ENCODE results near the gene BAIAP2L2. TPM values are rescaled to one million over a fixed set of nuclear protein-coding genes. Genes with fewer than 3 reads are reported as not detected.

The BAIAP2L2 gene
- total RNA-seq, 1 donor from 2014 or later: 0.64 TPM

DNA sequence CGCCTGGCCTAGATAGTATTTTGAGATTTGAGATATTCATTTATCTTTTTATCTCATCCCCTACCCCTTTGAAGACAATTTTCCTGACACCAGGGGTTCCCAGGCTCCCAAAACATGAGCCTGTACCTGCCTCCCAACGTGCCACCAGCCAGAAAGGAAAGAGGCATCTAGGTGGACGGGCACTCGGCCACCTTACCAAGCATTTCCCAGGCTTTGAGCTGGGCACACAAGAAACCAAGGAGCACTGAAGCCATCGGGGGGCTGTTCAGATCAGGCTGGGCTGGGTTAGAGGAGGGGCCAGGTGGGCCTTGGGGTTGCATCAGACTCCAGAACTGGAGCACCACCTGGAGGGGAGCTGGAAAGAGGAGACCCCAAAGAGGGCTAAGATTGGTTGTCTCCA is 28.5 kb upstream of the BAIAP2L2 start:
- POLR2A ChIA-PET: no interaction called here
- no peaks in the 10 kb centered on the region for H3K9me3 Mint-ChIP-seq

GRCh38 chr22:38137876-38138687 is 27.6 kb upstream of the BAIAP2L2 start:
- peaks cover 64% of the 10 kb centered on the region for H3K36me3 Mint-ChIP-seq (ENCODE audit: low read depth)
- no peaks in the 10 kb centered on the region for H3K27me3 Mint-ChIP-seq
- H3K4me1 Mint-ChIP-seq: no peaks in the 10 kb centered on the region
- no peaks in the 10 kb centered on the region for H3K9me3 Mint-ChIP-seq
- ATAC-seq (ENCODE audit: low read depth): no peak
- H3K4me3 Mint-ChIP-seq: no peak overlapping the region
- no peak for DNase-seq
- TF ChIP-seq CTCF (IDR thresholded peaks at IDR 0.05): no peak
- no peak overlapping the region for H3K27ac Mint-ChIP-seq
- ChIA-PET CTCF (no interaction called here), POLR2A (no interaction called here)
- intact Hi-C loops (cut with micrococcal nuclease): no loop called here

More for the DNA sequence above, 28.5 kb upstream of the BAIAP2L2 start:
- Mint-ChIP-seq H3K27me3 (no peaks in the 10 kb centered on the region), H3K4me3 (no peak overlapping the region), H3K27ac (no peak overlapping the region), H3K36me3 (ENCODE audit: low read depth) (peaks cover 62% of the 10 kb centered on the region), H3K4me1 (no peaks in the 10 kb centered on the region)
- ATAC-seq (ENCODE audit: low read depth) (no peak), DNase-seq (no peak)
- CTCF ChIA-PET: no interaction called here
- intact Hi-C loops (cut with micrococcal nuclease): no loop called here
- no peak for TF ChIP-seq CTCF (IDR thresholded peaks at IDR 0.05)

- CTCF ChIA-PET: no interaction called here
- DNase-seq (no peak), ATAC-seq (ENCODE audit: low read depth) (no peak)
- Mint-ChIP-seq H3K4me1 (no peaks in the 10 kb centered on the region), H3K4me3 (no peak overlapping the region), H3K27ac (no peak overlapping the region), H3K9me3 (no peaks in the 10 kb centered on the region), H3K36me3 (ENCODE audit: low read depth) (peaks cover 66% of the 10 kb centered on the region), H3K27me3 (no peaks in the 10 kb centered on the region)
- no peak for TF ChIP-seq CTCF (IDR thresholded peaks at IDR 0.05)
- POLR2A ChIA-PET: interaction anchor here (0.6 kb wide), 1 partner anchor 138 kb away, joined by 4 read pairs; no protein-coding TSS in a partner anchor
- intact Hi-C loops (cut with micrococcal nuclease): no loop called here
These were observed 26.1 kb upstream of the BAIAP2L2 start for GRCh38 chr22:38136607-38137006.

DNA sequence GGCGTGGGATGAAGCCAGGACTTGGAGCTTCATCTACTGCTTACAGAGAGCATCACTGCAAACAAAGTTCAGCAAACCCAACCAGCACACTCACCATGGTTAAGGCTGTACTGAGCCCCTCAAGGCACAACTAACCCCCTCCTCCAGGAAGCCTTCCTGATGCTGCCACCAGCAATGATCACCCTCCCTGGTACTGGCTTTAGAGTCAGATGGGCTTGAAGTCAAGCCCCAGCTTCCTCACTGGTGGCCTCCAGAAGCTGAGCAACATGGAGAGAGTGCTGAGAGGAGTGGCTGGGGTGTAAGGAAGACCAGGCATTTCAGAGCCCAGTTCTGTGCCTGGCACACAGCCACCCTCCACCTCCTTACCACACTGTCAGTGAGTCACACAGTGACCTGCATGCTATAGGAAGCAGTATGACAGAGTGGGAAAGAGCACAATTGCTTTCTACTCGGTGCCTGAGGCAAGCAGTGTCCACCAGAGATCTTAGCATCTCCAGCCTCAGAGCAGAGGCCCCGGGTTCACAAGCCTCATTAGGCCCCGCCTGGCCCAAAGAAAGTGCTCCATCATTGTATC is 24.7 kb upstream of the BAIAP2L2 start:
- Mint-ChIP-seq H3K27me3 (no peaks in the 10 kb centered on the region), H3K4me3 (no peak overlapping the region), H3K27ac (no peak overlapping the region), H3K9me3 (no peaks in the 10 kb centered on the region), H3K36me3 (ENCODE audit: low read depth) (peaks cover 64% of the 10 kb centered on the region), H3K4me1 (no peaks in the 10 kb centered on the region)
- no peak for TF ChIP-seq CTCF (IDR thresholded peaks at IDR 0.05)
- no peak for ATAC-seq (ENCODE audit: low read depth)
- ChIA-PET CTCF (no interaction called here), POLR2A (no interaction called here)
- no peak for DNase-seq
- intact Hi-C loops (cut with micrococcal nuclease): no loop called here

DNA sequence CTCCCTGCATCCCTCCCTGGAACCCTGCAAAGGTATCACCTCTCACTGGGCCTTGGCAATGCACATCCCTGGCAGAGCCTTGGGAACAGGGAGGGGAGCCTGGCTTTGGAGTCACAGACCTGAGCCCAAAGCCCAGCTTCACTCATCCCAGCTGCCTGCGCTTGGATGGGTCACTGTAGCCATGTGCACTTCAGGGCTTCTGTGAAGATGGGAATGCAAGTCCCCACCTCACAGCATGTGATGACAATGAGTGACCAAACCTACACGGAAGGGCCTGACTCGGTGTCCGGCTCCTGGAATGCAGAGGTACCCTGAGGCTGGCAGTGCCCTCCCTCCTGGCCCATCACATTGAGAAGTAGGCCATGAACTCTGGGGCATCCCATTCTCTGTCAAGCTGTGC is 22.8 kb upstream of the BAIAP2L2 start:
- Mint-ChIP-seq H3K27me3 (no peaks in the 10 kb centered on the region), H3K36me3 (ENCODE audit: low read depth) (peaks cover 54% of the 10 kb centered on the region), H3K27ac (no peak overlapping the region), H3K4me3 (no peak overlapping the region), H3K9me3 (no peaks in the 10 kb centered on the region), H3K4me1 (no peaks in the 10 kb centered on the region)
- intact Hi-C loops (cut with micrococcal nuclease): no loop called here
- DNase-seq (no peak), ATAC-seq (ENCODE audit: low read depth) (no peak)
- ChIA-PET CTCF (no interaction called here), POLR2A (no interaction called here)
- no peak for TF ChIP-seq CTCF (IDR thresholded peaks at IDR 0.05)
